Chondrocyte (in vitro differentiated cells): ENCODE measurements around the gene REM2. TPM values are rescaled to one million over a fixed set of nuclear protein-coding genes. Genes with fewer than 3 reads are reported as not detected.
A peak's percentile ranks its signal among the peaks of the same experiment; 100 is the strongest.

Experiments
- DNase-seq: peaks from one replicate; pipeline ENCODE4 v3.0.0; 2021; ENCODE audit warnings: mixed read lengths, low spot score
- H3K27ac Mint-ChIP-seq: one replicate; pipeline ENCODE4 v1.8.0; 2021; ENCODE audit warnings: mild to moderate bottlenecking, moderate library complexity, mixed read lengths; ENCODE audit not compliant: unreplicated experiment
- H3K27me3 Mint-ChIP-seq: 2 replicates; pipeline ENCODE4 v1.8.0; 2021; ENCODE audit warnings: low read depth, mixed read lengths
- H3K36me3 Mint-ChIP-seq: 2 replicates; pipeline ENCODE4 v1.8.0; 2021; ENCODE audit warnings: low read depth, mixed read lengths
- H3K4me1 Mint-ChIP-seq: 2 replicates; pipeline ENCODE4 v1.8.0; 2021; ENCODE audit warnings: low read depth, mild to moderate bottlenecking, mixed read lengths
- H3K4me3 Mint-ChIP-seq: one replicate; pipeline ENCODE4 v1.8.0; 2021; ENCODE audit warnings: mild to moderate bottlenecking, moderate library complexity, mixed read lengths; ENCODE audit not compliant: unreplicated experiment
- H3K9me3 Mint-ChIP-seq: 2 replicates; pipeline ENCODE4 v1.8.0; 2021; ENCODE audit warnings: low read depth, mixed read lengths
- total RNA-seq: library from RNA; stranded (reverse); gene quantifications from 3 replicates; pipeline ENCODE4 v1.2.1, GENCODE V29; 2021
- TF ChIP-seq, protein P1 (sequence below): fragments of 200-600 bp; sonication (generic); IDR thresholded peaks from 2 replicates; pipeline ENCODE4 v1.5.0; 2021; ENCODE audit warnings: antibody characterized with exemption, mild to moderate bottlenecking, moderate library complexity

The REM2 gene
- total RNA-seq, 1 donor from 2014 or later = 0.10 TPM

- Mint-ChIP-seq H3K36me3 (peaks cover 6% of the 10 kb centered on the region), H3K9me3 (no peaks in the 10 kb centered on the region), H3K27ac (no peak overlapping the region), H3K4me3 (no peak overlapping the region), H3K4me1 (peaks cover 20% of the 10 kb centered on the region), H3K27me3 (no peaks in the 10 kb centered on the region)
- TF ChIP-seq, protein P1, sequence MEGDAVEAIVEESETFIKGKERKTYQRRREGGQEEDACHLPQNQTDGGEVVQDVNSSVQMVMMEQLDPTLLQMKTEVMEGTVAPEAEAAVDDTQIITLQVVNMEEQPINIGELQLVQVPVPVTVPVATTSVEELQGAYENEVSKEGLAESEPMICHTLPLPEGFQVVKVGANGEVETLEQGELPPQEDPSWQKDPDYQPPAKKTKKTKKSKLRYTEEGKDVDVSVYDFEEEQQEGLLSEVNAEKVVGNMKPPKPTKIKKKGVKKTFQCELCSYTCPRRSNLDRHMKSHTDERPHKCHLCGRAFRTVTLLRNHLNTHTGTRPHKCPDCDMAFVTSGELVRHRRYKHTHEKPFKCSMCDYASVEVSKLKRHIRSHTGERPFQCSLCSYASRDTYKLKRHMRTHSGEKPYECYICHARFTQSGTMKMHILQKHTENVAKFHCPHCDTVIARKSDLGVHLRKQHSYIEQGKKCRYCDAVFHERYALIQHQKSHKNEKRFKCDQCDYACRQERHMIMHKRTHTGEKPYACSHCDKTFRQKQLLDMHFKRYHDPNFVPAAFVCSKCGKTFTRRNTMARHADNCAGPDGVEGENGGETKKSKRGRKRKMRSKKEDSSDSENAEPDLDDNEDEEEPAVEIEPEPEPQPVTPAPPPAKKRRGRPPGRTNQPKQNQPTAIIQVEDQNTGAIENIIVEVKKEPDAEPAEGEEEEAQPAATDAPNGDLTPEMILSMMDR = no peak
- no peak for DNase-seq
Measured at GRCh38 chr14:22896356-22896755, 13.3 kb downstream of the REM2 start.

DNA sequence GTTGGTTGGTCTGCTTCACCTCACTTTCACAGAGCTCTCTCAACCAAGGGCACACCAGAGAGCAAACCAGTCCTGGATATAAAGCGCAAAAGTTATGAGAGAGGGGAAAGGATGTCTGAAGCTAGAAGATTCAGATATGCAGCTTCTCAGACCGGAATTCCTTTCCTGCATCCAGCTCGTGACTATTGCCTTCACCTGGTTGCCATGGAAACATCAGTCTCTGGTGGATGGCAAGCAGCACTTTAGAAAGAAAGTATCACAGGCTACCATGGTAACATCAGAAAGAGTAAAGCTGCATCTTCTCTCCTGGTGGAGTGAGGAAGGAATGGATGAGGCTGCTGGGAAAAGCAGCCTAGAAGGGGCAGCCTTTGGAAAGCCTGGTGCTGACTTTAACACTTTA lies 13.7 kb downstream of the REM2 start:
- Mint-ChIP-seq H3K27ac (no peak overlapping the region), H3K4me1 (peaks cover 20% of the 10 kb centered on the region), H3K4me3 (no peak overlapping the region), H3K9me3 (no peaks in the 10 kb centered on the region), H3K36me3 (peaks cover 8% of the 10 kb centered on the region), H3K27me3 (no peaks in the 10 kb centered on the region)
- no peak for DNase-seq
- TF ChIP-seq, protein P1 = no peak

- no peaks in the 10 kb centered on the region for H3K9me3 Mint-ChIP-seq
- DNase-seq = no peak
- peaks cover 12% of the 10 kb centered on the region for H3K36me3 Mint-ChIP-seq
- H3K4me1 Mint-ChIP-seq = peaks cover 20% of the 10 kb centered on the region
- H3K27me3 Mint-ChIP-seq = no peaks in the 10 kb centered on the region
- no peak overlapping the region for H3K27ac Mint-ChIP-seq
- TF ChIP-seq, protein P1 = no peak
- H3K4me3 Mint-ChIP-seq = no peak overlapping the region
Measured at GRCh38 chr14:22897357-22897756, 14.3 kb downstream of the REM2 start.

GRCh38 chr14:22898302-22899090 lies 15.5 kb downstream of the REM2 start:
- no peak overlapping the region for H3K4me3 Mint-ChIP-seq
- no peak for DNase-seq
- peaks cover 16% of the 10 kb centered on the region for H3K36me3 Mint-ChIP-seq
- H3K9me3 Mint-ChIP-seq = no peaks in the 10 kb centered on the region
- TF ChIP-seq, protein P1 = no peak
- no peaks in the 10 kb centered on the region for H3K27me3 Mint-ChIP-seq
- H3K27ac Mint-ChIP-seq = peak overlapping the region; percentile 88
- peaks cover 20% of the 10 kb centered on the region for H3K4me1 Mint-ChIP-seq

DNA sequence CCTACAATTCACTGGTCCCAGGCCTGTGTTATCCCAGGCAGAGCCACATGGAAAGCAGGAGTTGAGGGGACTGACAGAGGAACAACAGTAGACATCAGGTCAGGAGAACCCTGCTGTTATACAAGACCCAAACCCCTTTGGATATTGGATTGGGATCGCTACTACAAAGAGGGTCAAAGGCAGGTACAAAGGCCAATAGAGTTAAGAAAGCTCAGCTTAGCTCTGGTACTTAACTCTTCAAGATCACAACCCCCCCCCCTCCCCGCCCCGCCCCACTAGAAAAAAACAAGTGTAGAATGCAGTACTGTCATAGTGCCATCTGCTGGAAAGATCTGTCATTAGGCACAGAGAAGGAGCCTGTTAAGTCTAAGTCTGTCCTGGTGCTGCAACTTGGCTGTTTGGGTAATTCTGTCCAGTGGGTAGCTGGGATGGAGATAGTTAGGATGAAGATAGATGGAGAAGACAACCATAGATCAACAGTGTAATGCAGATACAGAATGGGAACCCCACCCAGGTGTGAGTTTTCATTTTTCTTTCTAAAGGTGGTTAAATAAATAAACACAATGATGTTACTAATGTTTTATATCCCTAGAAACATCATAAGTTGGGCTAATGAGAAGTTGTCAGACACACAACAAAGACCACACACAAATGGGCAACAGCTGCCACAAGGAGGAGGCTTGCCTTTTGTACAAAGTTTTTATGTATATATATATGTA lies 17.2 kb downstream of the REM2 start:
- H3K9me3 Mint-ChIP-seq = no peaks in the 10 kb centered on the region
- H3K4me1 Mint-ChIP-seq = peaks cover 20% of the 10 kb centered on the region
- DNase-seq = no peak
- H3K27me3 Mint-ChIP-seq = no peaks in the 10 kb centered on the region
- H3K27ac Mint-ChIP-seq = peak overlapping the region; percentile 9
- H3K4me3 Mint-ChIP-seq = no peak overlapping the region
- H3K36me3 Mint-ChIP-seq = peaks cover 31% of the 10 kb centered on the region
- TF ChIP-seq, protein P1 = peak; percentile 84
